GM12872 (cell line): ENCODE results near the gene JAZF1.

Experiments used
- CTCF ChIP-seq: IDR thresholded peaks from 3 replicates; pipeline ENCODE4 v1.5.1; 2011; ENCODE audit warnings: low read depth, mild to moderate bottlenecking, low read length, moderate library complexity; ENCODE audit not compliant: insufficient read depth

Gene JAZF1

GRCh38 chr7:27908534-27909165 lies 271.9 kb downstream of the JAZF1 start:
- no peak for TF ChIP-seq CTCF

DNA sequence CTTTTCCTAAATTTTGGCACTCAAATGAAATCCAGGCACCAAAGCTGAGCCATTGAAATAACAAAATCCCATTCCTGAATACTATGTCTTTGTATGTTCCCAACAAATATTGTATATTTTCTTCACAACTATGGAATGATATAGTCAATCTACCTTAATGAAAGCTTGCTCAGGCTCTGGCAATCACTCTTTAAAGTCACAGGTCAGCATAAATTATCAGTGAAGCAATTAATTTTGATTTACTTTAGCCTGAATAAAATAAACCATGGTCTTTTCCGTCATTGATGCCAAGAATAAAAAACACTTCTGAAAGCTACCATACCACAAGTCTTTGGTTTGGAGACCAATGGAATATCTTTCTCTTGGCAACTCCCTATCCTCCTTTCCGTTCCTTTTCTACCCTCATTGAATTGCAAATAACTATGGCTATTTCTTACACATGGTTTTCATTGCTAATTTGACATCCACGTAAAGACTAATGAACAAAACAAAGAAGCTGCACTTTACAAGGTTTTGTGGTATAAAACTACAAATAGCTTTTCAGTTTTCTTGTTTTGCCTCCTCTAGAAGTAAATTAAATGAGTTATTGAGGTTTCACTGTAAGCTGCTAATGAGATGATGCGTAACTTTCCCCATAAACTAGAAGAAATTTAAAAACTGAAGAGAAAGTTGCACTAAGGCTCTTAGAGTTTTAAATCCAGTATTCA lies 274.1 kb downstream of the JAZF1 start:
- no peak for TF ChIP-seq CTCF

DNA sequence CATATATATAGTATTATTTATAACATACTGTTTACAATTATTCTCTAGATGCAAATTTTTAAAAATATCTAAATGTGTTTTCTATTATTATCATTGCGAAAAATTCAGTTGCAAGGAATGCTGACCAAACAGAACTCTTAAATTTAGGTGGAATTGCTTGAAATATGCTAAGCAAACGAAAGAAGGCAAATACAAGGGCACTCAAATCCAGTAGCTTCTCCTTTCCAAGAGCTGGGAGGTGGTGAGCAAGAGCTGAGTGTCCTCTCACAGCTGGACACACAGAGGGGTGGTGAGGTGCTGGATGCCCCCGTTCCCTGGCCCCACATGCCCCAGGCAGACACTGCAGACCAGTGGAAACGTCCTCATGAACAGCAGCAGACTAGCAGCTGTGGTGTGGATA lies 274.6 kb downstream of the JAZF1 start:
- TF ChIP-seq CTCF: no peak

GRCh38 chr7:27901028-27901760 lies 279.4 kb downstream of the JAZF1 start:
- no peak for TF ChIP-seq CTCF

DNA sequence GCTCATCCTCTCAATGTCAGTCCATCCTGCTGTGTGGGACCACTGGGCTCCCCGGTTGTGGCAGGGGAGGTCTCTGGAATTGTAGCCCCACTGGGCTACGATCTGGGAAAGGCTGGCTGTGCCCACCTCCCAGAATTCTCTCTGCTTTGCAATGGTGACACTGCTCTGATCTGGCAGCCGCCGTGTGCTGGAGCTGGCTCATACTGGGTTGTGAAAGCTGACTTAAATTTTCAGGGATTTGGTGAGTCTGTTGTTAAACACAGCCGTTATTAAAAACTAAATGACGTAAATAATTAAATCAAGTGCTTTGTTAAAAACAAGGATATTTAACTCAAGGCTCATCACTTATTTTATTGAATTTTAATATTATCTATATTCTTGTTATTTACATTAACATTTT lies 280.6 kb downstream of the JAZF1 start:
- TF ChIP-seq CTCF: no peak

GRCh38 chr7:27899601-27900000 lies 281.0 kb downstream of the JAZF1 start:
- TF ChIP-seq CTCF: no peak

- no peak for TF ChIP-seq CTCF
Observed at GRCh38 chr7:27897441-27897847, 283.2 kb downstream of the JAZF1 start.
